ENCODE results near the gene RGS12. TPM values are rescaled to one million over a fixed set of nuclear protein-coding genes. Genes with fewer than 3 reads are reported as not detected.

The RGS12 gene
- total RNA-seq, 2 donors from 2014 or later: 13.3 to 16.6 TPM

DNA sequence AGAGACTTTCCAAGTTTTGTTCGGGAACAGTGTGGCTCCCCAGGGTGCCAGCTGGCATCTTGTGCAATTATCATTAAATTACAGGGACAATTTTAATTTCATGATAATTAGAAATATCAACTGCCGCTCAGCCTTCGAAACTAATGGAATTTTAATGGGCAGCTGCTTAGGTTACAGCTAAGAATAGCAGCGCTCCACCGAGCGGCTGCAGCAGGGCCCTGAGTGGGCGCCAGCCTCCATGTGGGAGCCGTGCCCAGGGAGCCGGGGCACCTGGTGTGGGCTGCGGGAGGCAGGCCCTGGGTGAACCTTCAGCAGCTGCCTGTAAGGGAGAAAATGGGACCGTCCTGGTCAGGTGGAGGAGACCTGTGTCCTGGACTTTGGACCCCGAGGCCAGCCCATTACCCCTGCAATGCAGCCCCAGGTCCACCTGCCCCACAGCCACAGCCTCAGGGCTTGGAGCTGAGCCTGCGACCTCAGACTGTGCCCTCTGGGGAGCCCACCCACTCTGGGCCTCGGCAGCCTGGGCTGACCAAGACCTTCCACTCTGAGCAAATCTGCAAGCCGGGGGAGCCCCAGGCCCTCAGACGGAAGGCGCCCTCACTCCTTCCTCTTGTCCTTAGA is 22.7 kb upstream of the RGS12 start:
- intact Hi-C loops (cut with DNase I): no loop called here
- ATAC-seq: peak; percentile 91 to 93
- no peak for DNase-seq

DNA sequence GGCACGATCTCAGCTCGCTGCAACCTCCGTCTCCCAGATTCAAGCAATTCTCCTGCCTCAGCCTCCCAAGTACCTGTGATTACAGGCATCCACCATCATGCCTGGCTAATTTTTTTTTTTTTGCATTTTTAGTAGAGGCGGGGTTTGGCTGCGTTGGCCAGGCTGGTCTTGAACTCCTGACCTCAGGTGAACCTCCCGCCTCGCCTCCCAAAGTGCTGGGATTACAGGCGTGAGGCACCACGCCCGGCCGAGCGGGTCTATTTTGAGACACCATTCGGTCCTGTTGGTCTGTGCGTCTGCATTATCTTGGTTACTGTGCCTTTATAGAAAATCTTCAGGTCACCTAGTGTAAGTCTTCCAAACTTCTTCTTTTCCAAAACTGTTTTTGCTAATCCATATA is 21.7 kb upstream of the RGS12 start:
- ATAC-seq (no peak), DNase-seq (no peak)
- intact Hi-C loops (cut with DNase I): no loop called here

DNA sequence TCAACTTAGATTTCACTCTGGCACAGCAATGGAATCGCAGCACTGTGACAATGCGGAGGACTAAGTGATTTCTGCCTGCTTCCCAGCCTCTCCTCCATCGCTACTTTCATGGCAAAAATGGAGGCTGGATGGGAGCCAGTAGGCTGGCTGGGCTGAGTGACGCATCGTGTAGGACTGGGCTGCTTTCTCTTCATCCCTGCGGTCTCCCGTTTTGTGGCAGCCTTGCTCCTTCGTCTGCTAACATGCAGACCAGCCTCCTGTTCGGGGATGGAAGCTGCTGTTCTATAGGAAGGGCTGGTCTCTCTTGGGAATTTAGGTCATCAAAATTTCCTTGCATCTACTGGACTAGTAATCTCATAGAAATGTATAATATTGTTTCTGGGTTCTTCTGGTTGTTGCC is 15.8 kb upstream of the RGS12 start:
- intact Hi-C loops (cut with DNase I): no loop called here
- DNase-seq: no peak
- peak in 1 of 2 donors; percentile 42 for ATAC-seq

DNA sequence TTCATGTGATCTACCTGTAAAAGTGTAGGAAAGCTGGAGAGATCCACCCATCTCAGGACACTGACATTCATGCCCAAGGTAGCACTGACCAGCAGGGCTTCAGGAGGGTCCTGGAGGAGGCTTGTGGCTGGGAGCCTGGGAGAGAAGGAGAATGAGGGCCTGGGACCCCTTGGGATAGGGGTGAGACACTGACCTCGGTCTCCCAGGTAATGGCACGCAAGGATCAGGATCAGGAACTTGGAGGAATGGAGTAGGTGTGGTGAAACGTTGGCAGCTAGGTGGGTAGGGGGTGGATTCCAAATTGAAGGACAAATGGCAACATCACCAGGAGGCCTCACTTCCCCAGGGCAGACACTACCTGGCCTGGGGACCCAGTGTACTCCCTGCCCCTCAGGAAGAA is 12.4 kb upstream of the RGS12 start:
- no peak for DNase-seq
- no peak for ATAC-seq
- intact Hi-C loops (cut with DNase I): no loop called here

DNA sequence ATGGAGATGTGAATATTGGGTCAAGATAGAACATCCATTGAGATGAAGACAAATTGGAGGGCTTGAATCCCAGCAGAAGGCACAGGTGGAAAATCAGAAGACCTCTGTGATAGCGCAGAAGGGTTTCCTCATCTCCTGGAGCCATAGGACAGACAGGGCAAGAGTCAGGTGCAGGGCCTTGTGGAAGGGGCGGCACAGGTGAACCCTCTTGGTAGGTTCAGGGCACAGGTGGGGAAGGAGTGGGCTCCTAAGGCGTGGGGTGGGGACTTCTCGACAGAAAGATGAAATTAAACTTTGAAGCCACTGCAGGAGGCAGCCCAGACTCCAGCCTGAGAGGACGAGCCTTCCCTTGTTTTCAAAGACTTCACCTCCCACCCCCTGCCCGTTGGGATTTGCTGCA is 9.3 kb upstream of the RGS12 start:
- DNase-seq (no peak), ATAC-seq (no peak)
- intact Hi-C loops (cut with DNase I): no loop called here

DNA sequence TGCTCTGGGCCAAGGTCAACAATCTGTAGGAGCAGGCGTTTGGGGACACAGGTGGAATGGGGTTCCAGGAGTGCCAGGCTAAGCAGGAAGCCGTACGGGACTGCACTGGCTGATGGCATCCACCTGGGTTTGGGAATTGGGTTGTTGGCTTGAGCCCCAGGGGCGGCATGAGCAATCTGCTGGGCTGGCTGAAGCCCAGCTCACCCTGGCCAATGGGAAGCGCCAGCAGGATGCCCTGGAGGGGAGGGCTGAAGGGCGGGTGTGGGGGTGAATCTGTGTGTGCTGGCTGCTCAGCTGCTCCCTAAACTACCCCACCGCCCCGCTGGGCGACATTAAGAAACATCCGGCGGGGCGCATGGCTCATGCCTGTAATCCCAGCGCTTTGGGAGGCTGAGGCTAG is 8.9 kb upstream of the RGS12 start:
- intact Hi-C loops (cut with DNase I): no loop called here
- ATAC-seq: peak in 1 of 2 donors; percentile 39
- DNase-seq: no peak

DNA sequence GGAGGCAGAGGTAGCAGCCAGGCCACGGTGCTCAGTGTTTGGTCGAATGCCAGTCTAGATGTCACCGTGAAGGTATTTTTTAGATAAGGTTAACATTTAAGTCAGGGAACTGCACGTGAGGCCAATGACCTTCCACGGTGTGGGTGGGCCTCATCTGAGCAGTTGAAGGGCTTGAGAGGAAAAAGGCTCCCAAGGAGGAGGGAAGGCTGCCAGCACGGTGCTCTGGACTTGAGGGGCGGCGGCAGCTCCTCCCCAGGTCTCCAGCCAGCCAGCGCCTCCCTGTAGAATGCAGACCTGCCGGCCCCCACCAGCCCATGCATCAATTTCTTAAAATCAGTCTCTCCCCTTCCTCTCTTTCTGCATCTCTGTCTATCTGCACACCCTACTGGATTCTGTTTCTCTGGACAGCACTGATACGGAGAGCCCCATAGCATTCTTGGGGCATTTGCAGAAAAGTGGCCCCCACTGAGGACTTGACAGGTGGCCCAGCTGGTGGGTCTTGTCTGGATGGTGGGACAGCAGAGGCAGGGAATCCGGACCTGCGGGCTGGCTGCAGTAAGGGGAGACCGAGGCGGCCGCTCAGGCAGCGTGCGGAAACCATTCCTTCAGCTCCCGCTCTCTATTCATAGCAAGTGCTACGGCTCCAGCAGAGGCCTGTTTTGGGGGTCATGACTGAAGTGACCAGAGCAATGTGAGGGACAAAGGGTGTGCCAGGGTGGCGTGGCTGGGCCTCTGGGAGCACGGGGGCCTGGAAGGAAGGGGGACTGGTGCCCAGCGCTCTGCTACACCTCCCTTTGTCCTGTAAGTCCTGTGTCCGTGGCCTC is 7.9 kb upstream of the RGS12 start:
- intact Hi-C loops (cut with DNase I): no loop called here
- DNase-seq (no peak), ATAC-seq (no peak)

DNA sequence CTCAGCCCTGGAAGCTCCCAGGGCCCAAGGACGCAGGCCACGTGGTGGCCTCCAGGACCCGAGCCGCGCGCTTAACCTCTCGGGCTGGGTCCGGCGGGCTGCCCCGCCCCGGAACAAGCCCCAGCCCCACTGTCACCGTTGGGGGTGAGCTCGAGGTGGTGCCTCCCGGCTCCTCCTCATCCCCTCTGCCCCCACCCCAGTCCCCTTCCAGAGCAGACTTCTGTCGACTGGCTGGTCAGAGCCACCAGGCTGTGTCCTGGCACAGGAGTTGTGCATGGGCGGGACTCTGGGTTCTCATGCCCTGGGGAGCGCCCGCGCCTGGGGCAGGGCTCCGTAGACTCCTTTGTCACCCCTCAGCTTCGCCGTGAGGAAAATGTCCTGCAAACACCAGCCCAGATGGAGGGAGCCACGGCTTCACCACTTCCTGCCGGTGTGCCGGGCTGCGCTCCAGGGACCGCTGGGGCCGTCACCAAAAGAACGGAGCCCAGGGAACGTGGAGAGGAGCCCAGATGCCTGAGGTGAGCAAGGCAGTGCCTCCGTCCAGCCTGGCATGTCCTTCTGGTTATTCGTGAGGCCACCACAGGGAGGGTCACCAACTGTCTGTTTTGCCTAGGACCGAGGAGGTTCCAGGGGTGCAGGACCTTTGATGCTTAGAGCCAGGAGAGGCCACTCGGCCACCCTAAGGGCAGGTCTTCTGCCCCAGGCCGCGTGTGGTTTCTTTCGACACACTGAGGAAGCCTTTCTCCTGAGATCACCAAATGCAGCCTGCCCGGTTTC is 7.1 kb upstream of the RGS12 start:
- DNase-seq (peak; percentile 44), ATAC-seq (no peak)
- intact Hi-C loops (cut with DNase I): no loop called here

DNA sequence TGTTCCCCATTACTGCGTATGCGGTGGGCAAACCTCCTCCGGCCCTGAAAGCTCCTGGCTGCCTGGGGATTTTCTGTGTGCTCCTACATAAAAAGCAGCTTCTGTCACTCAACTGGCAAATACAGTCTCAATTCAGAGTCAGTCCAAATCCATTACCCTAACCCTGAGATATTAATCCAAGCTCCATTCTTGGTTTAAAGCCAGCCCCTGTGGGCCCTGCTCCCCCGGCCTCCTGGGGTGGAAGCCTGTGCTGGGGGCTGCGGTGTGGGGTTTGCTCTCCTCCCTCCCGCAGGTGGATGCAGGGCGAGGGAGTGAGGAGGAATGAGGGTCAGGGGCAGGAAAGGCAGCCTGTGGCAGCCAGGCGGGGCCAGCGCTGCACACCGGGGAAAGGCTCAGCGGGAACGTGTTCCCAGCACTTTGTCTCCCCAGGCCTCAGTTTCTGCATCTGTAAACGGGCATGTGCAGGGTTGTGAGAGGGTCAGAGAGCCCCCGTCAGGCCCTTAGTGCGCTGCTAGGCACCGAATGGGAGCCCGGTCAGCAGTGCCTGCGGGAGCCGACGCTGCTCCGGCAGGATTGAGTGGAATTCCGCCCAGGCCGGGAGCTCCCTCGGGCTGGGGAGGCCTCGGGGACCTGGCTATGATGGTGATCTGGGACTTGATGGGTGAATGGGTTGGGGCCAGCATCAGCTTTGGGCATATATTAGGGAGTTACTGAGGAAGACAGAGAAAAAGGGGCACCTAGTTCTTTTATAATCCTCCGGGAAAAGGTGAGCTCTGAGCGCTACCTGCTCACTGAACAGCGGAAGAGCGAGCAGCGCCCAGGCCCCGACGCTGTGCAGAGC is 6.3 kb upstream of the RGS12 start:
- intact Hi-C loops (cut with DNase I): no loop called here
- DNase-seq (peak; percentile 7), ATAC-seq (no peak)

DNA sequence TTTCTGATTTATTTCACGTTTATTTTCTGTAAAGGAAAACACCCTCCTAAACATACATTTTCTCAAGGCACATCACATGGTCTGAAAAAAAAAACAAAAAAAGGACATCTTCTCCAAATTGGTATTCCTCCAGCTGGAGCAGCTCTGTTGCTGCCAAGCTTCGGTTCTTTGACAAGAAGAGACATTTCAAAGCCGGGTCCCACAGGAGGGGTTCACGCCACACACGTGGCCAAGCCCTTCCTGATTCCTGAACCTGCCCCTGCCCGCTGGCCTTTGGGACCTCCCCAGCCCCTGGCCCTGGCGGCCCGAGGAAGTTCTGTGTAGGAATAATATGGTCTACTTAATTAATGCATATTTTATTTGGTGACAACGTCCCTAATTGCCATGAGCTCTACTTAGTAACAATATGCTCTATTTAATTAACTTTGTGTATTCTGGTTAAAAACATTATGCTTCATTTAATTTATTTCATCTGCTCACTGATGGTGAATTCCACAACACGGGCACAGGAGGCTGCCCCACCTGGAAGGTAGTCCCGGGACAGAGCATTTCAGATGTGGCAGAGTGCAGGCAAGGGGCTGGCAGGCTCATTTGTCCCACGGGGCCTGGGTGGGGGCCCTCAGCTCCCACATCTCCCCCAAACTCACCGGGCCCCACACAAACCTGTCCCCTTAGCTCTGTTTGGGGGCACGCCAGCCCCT is 5.4 kb upstream of the RGS12 start:
- ATAC-seq (no peak), DNase-seq (no peak)
- intact Hi-C loops (cut with DNase I): no loop called here

DNA sequence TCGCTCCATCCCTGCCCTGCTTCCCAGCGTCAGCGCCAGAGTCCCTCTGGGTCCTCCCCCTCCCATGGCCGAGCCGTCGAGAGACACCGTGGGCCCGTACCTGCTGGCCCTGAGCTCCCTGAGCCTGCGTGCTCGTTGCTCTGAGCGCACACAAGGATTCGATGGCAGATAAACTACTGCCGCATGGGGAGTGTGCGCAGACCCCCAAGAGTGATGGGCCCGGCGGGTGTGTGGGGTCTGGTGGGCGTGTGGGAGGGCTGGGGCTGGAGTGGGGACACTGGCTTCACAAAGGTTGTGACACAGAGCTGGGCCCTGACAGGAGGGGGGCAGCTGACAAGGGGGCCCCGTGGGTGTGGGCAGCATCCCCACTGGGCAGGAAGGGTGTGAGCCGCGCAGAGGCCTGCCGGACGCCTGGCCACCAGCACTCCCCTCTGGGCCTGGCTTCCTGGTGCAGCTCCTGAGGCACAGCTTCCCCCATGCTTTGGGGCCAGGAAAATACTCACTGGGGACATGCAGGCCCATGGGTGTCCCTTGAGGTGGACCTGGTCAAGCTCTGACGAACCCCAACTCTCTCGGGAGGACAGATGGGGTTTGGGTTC is 4.8 kb upstream of the RGS12 start:
- ATAC-seq (no peak), DNase-seq (peak; percentile 14)
- intact Hi-C loops (cut with DNase I): no loop called here

DNA sequence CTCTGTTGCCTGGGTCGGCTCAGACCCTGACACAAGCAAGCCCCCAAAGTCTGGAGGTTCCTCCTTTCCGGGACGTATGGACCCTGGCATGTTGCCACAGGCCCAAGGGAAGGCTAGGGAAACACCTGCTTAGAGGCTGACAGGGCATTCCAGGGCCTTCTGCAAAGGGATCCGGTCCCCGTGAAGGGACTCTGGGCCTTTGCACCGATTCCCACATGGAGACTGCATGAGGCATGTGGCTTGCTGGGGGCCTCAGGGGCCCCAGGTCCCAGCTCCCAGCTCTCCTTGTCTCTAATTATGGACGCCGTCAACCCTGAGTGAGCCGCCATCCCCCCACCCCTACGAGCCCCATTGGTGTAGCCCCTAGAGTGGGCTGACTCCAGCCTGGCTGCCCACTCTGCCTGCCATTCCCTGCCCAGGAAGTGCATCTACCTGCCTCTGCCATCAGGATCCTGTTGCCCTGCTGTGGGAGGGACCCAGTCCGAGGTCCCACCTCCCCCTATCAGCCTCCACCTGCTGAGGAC is 4.2 kb upstream of the RGS12 start:
- intact Hi-C loops (cut with DNase I): no loop called here
- ATAC-seq: no peak
- DNase-seq: no peak

DNA sequence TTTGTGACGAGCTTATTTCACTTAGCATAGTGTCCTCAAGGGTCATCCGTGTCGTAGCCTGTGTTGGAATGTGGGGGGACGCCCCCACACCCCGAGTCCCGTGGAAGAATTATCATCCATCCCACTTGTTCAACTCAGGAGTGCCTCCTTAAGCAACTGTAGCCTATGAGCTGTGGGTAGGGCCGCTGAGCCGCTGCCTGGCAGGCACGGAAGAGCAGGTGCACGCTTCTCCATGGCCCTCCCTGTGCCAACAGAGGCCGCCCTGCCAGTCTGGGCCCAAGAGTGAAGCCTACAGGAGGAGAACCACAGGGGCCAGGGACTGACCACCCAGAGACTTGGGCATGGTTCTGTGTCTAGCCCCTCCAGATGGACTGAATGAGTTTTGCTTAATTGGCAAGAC is 2.3 kb upstream of the RGS12 start:
- intact Hi-C loops (cut with DNase I): no loop called here
- no peak for DNase-seq
- ATAC-seq: no peak

DNA sequence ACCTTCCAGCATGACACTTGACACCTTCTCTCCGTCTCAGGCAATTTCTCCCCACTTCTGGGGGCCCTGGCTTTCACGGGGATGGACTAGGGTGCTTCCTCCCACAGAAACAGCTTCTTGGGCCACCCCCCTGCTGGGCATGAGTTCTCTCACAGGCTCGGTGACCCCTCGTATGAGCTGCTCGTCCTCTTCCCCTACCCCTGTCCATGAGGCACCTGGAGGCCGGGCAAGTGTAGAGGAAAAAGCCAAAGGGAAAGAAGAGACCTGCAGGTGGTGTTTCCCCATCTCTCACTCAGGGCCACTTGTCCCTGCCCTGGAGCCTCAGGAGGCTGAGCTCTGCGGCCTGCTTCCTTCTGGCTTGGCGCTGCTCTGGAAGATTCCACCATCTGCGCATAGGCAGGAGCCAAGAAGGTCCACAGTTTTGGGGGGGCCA is 1.9 kb upstream of the RGS12 start:
- no peak for ATAC-seq
- intact Hi-C loops (cut with DNase I): no loop called here
- no peak for DNase-seq

DNA sequence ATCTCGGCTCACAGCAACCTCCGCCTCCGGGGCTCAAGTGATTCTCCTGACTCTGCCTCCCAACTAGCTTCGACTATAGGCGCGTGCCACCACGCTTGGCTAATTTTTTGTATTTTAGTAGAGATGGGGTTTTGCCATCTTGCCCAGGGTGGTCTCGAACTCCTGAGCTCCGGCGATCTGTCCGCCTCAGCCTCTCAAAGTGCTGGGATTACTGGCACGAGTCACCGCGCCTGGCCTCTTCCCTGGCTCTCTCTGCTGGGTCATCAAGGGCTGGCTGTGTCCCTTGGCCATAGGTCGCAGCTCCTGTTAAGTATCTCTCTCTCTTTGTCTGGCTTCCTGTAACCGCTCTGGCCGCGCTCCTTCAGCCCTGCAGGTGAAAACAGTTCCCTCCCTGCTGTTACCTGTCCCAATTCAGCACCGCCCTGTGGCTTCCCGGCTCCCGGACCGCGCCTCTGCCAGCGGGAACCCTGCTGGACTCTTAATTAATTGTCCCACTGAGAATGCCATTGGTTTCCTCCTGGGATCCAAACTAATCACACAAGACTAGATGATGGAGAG is 1.3 kb upstream of the RGS12 start:
- no peak for ATAC-seq
- DNase-seq: no peak
- intact Hi-C loops (cut with DNase I): no loop called here

DNA sequence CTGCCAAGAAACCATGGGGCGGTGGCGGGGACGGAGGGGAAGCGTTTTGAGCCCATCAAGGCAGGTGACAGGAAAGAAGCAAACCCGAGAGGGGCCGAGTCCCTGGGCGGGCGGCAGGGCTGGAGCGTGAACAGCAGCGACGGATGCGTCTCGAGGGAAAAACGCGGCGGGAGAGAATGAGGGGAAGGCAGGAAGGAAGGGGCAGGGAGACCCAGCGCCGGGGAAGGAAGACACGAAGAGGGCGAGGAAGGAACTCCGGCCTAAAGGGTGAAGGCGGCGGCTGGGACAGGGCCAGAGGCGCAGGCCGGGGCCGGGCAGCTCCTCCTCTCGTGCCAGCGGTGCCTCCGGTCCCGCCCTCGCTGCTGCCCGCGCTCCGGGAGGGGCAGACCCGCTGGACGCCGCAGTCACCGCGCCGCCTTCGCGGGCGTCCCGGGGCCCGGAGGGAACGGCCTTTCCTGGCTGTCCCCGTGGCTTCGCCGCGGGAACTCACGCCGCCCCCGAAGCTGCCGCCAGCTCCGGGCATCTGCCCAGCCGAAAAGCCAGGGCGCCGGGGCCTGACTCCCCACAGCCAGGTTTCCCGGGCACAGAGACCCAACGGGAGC is 751 bp upstream of the RGS12 start:
- intact Hi-C loops (cut with DNase I): no loop called here
- DNase-seq: peak; percentile 75
- peak; percentile 73 to 85 for ATAC-seq
